Activated CD4-positive, alpha-beta T cell treated with anti-CD3 and anti-CD28 coated beads, Interleukin-2, amount 50 U/mL, for 4 hours (primary cell): ENCODE data around the gene ACADSB.

Experiments used
- DNase-seq, 2 experiments: peaks; one replicate each; pipeline ENCODE4 v3.0.0-alpha.2; 2020

The ACADSB gene

DNA sequence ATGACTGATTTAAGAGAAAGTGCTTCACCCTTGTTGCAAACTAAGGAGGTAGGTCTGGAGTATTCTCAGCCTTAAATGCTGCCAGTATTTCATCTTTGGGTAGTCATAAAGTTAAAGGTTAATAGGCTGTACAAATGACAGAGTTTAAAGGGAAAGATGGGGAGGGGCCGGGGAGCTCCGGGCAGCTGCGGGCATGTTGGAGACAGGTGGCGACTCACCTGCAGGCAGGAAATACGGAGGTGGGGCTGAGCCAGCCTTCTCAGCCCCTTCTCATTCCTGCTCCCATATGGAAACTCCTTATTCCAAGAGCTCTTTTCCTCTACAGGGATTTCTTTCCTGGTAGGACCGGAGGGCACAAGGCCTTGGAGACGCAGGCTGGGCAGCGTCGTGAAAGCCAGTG, 95.1 kb downstream of the ACADSB start:
- DNase-seq, result no peak
